Neuronal stem cell (in vitro differentiated cells): ENCODE data around the gene ITFG2.

ENCODE experiments used
- DNase-seq: peaks from one replicate; pipeline ENCODE4 v3.0.0-alpha.2; 2013; ENCODE audit warnings: low spot score
- H2AFZ ChIP-seq: one replicate; pipeline ENCODE4 v1.6.1; 2013; ENCODE audit warnings: mild to moderate bottlenecking, low read length, inconsistent platforms
- H2AK5ac ChIP-seq: 2 replicates; pipeline ENCODE4 v1.6.1; 2013; ENCODE audit warnings: low read depth, mild to moderate bottlenecking, inconsistent platforms, low read length, moderate library complexity, mixed read lengths
- H2BK120ac ChIP-seq: 2 replicates; pipeline ENCODE4 v1.6.1; 2013; ENCODE audit warnings: low read depth, mild to moderate bottlenecking, inconsistent platforms, low read length, moderate library complexity, mixed read lengths
- H2BK12ac ChIP-seq: one replicate; pipeline ENCODE4 v1.6.1; 2013; ENCODE audit warnings: low read length, inconsistent platforms
- H2BK15ac ChIP-seq: 2 replicates; pipeline ENCODE4 v1.6.1; 2013; ENCODE audit warnings: mild to moderate bottlenecking, low read length, inconsistent platforms, mixed read lengths
- H2BK5ac ChIP-seq: one replicate; pipeline ENCODE4 v1.6.1; 2013; ENCODE audit warnings: inconsistent platforms, mild to moderate bottlenecking, low read length, moderate library complexity
- H3K14ac ChIP-seq: one replicate; pipeline ENCODE4 v1.6.1; 2013; ENCODE audit warnings: low read length, inconsistent platforms
- H3K18ac ChIP-seq: 2 replicates; pipeline ENCODE4 v1.6.1; 2013; ENCODE audit warnings: low read length, inconsistent platforms
- H3K23ac ChIP-seq: 2 replicates; pipeline ENCODE4 v1.6.1; 2013; ENCODE audit warnings: low read depth, mild to moderate bottlenecking, mixed read lengths, low read length, inconsistent platforms; ENCODE audit not compliant: poor library complexity
- H3K27ac ChIP-seq: replicated peaks from 3 replicates; pipeline ENCODE4 v1.5.1; 2013; ENCODE audit warnings: low read length, inconsistent platforms
- H3K27me3 ChIP-seq, 3 experiments: 2 replicates each; pipeline ENCODE4 v1.6.1; 2013; ENCODE audit warnings: low read length in 3 of 3, mild to moderate bottlenecking in 2 of 3, inconsistent platforms in 1 of 3, low read depth in 1 of 3, mixed read lengths in 1 of 3, moderate library complexity in 1 of 3; ENCODE audit not compliant: control insufficient read depth in 3 of 3, insufficient read depth in 3 of 3
- H3K36me3 ChIP-seq, 2 donors: replicated peaks in 1 of 2; 2 replicates each; pipeline ENCODE4 v1.6.1; 2013; ENCODE audit warnings: low read length in 2 of 2; ENCODE audit not compliant: control insufficient read depth in 2 of 2, insufficient read depth in 2 of 2
- H3K4ac ChIP-seq: 2 replicates; pipeline ENCODE4 v1.6.1; 2013; ENCODE audit warnings: inconsistent platforms, mild to moderate bottlenecking, low read length, moderate library complexity
- H3K4me1 ChIP-seq, 2 donors: 1 replicate in 1 of 2; 2 replicates in 1 of 2; pipeline ENCODE4 v1.6.1; 2013; ENCODE audit warnings: low read length in 2 of 2, low read depth in 1 of 2; ENCODE audit not compliant: control insufficient read depth in 2 of 2, insufficient read depth in 1 of 2
- H3K4me2 ChIP-seq: one replicate; pipeline ENCODE4 v1.6.1; 2013; ENCODE audit warnings: mild to moderate bottlenecking, low read length, inconsistent platforms; ENCODE audit not compliant: insufficient read depth, poor library complexity, severe bottlenecking
- H3K4me3 ChIP-seq, 2 donors: 2 replicates each; pipeline ENCODE4 v1.5.1; 2013; ENCODE audit warnings: low read length in 2 of 2, mild to moderate bottlenecking in 2 of 2, inconsistent platforms in 1 of 2, moderate library complexity in 1 of 2
- H3K79me1 ChIP-seq: one replicate; pipeline ENCODE4 v1.6.1; 2013; ENCODE audit warnings: low read depth, mild to moderate bottlenecking, inconsistent platforms, low read length, moderate library complexity
- H3K9ac ChIP-seq: one replicate; pipeline ENCODE4 v1.6.1; 2013; ENCODE audit warnings: mild to moderate bottlenecking, low read depth, low read length, inconsistent platforms; ENCODE audit not compliant: poor library complexity
- H3K9me3 ChIP-seq, 2 donors: replicated peaks in 1 of 2; 2 replicates each; pipeline versions ENCODE3 to v1.6.1; 2013; ENCODE audit warnings: low read length in 2 of 2, mild to moderate bottlenecking in 2 of 2, inconsistent platforms in 1 of 2, low read depth in 1 of 2, mixed read lengths in 1 of 2, moderate library complexity in 1 of 2; ENCODE audit not compliant: control insufficient read depth in 2 of 2, insufficient read depth in 1 of 2
- H4K8ac ChIP-seq: one replicate; pipeline ENCODE4 v1.6.1; 2013; ENCODE audit warnings: low read depth, mild to moderate bottlenecking, inconsistent platforms, low read length, moderate library complexity
- H4K91ac ChIP-seq: one replicate; pipeline ENCODE4 v1.6.1; 2013; ENCODE audit warnings: low read length, low read depth, mild to moderate bottlenecking, inconsistent platforms; ENCODE audit not compliant: poor library complexity
- WGBS, 2 donors: extraction: QIAGEN DNeasy Blood & Tissue Kit; methylation state at CpG; one replicate each; pipeline ENCODE4 v1.1.7; 2013; ENCODE audit warnings: missing lambda C conversion rate in 2 of 2, mixed read lengths in 1 of 2; ENCODE audit not compliant: insufficient read length in 2 of 2, insufficient replicate concordance in 1 of 2; ENCODE audit errors: extremely low coverage in 2 of 2; 5-methylcytosine and 5-hydroxymethylcytosine counted together

Gene ITFG2

GRCh38 chr12:2804393-2805142 lies 7.9 kb upstream of the ITFG2 start:
- no peak for DNase-seq
- Histone ChIP-seq H3K27me3 (no peaks in the 10 kb centered on the region), H3K9ac (no peak overlapping the region), H3K27ac (no peak overlapping the region), H2BK15ac (no peak overlapping the region), H2BK5ac (no peak overlapping the region), H2AK5ac (no peak overlapping the region), H3K18ac (no peak overlapping the region), H2AFZ (no peak overlapping the region), H3K4ac (no peak overlapping the region), H3K79me1 (peaks cover 2% of the 10 kb centered on the region), H2BK120ac (no peak overlapping the region), H3K4me2 (no peak overlapping the region), H3K9me3 (no peaks in the 10 kb centered on the region), H3K23ac (no peak overlapping the region), H4K8ac (no peak overlapping the region), H3K14ac (no peak overlapping the region), H3K4me3 (no peak overlapping the region), H3K36me3 (peaks cover 44 to 63% of the 10 kb centered on the region in 2 donors), H2BK12ac (no peak overlapping the region), H3K4me1 (no peaks in the 10 kb centered on the region), H4K91ac (no peak overlapping the region)
- WGBS, 2 donors = no CpG with 5 or more reads among the region's 5 CpGs

- no peak overlapping the region for H3K4me3 ChIP-seq
- H4K8ac ChIP-seq = no peak overlapping the region
- H2BK15ac ChIP-seq = no peak overlapping the region
- H3K79me1 ChIP-seq = peaks cover 2% of the 10 kb centered on the region
- no peak overlapping the region for H2BK12ac ChIP-seq
- H3K14ac ChIP-seq = no peak overlapping the region
- H4K91ac ChIP-seq = no peak overlapping the region
- no peaks in the 10 kb centered on the region for H3K9me3 ChIP-seq
- H3K4me1 ChIP-seq = no peaks in the 10 kb centered on the region
- no peak overlapping the region for H2BK5ac ChIP-seq
- no peak overlapping the region for H3K9ac ChIP-seq
- WGBS, 2 donors = no CpG with 5 or more reads among the region's 2 CpGs
- H2AK5ac ChIP-seq = no peak overlapping the region
- no peaks in the 10 kb centered on the region for H3K27me3 ChIP-seq
- no peak overlapping the region for H3K27ac ChIP-seq
- H3K18ac ChIP-seq = no peak overlapping the region
- no peak overlapping the region for H3K4me2 ChIP-seq
- DNase-seq = no peak
- H3K4ac ChIP-seq = no peak overlapping the region
- H3K36me3 ChIP-seq = peaks cover 39 to 57% of the 10 kb centered on the region in 2 donors
- H2BK120ac ChIP-seq = no peak overlapping the region
- H3K23ac ChIP-seq = no peak overlapping the region
- no peak overlapping the region for H2AFZ ChIP-seq
These were observed 7.3 kb upstream of the ITFG2 start for GRCh38 chr12:2805143-2805520.

- H3K18ac ChIP-seq = no peak overlapping the region
- no peak overlapping the region for H2AFZ ChIP-seq
- H3K4me2 ChIP-seq = no peak overlapping the region
- no peaks in the 10 kb centered on the region for H3K27me3 ChIP-seq
- no peak overlapping the region for H2BK12ac ChIP-seq
- no peak overlapping the region for H4K8ac ChIP-seq
- no peak overlapping the region for H3K14ac ChIP-seq
- no CpG with 5 or more reads among the region's 6 CpGs for WGBS, 2 donors
- no peak overlapping the region for H2BK120ac ChIP-seq
- no peak overlapping the region for H2BK15ac ChIP-seq
- H3K79me1 ChIP-seq = no peaks in the 10 kb centered on the region
- H3K36me3 ChIP-seq = peaks cover 25 to 41% of the 10 kb centered on the region in 2 donors
- H2BK5ac ChIP-seq = no peak overlapping the region
- H3K23ac ChIP-seq = no peak overlapping the region
- no peak overlapping the region for H2AK5ac ChIP-seq
- H3K27ac ChIP-seq = no peak overlapping the region
- DNase-seq = no peak
- no peaks in the 10 kb centered on the region for H3K9me3 ChIP-seq
- H4K91ac ChIP-seq = no peak overlapping the region
- H3K4ac ChIP-seq = no peak overlapping the region
- peaks cover 0 to 1% of the 10 kb centered on the region in 2 donors for H3K4me1 ChIP-seq
- H3K9ac ChIP-seq = no peak overlapping the region
- H3K4me3 ChIP-seq = no peak overlapping the region
These were observed 5.8 kb upstream of the ITFG2 start for GRCh38 chr12:2806700-2807099.

- Histone ChIP-seq H3K79me1 (no peaks in the 10 kb centered on the region), H3K4me3 (no peak overlapping the region), H3K27ac (no peak overlapping the region), H3K23ac (no peak overlapping the region), H2BK12ac (no peak overlapping the region), H2BK120ac (no peak overlapping the region), H4K91ac (no peak overlapping the region), H3K9me3 (no peaks in the 10 kb centered on the region), H3K4me2 (no peak overlapping the region), H3K27me3 (no peaks in the 10 kb centered on the region), H3K4me1 (peaks cover 0 to 6% of the 10 kb centered on the region in 2 donors), H2AFZ (no peak overlapping the region), H3K36me3 (peaks cover 0 to 4% of the 10 kb centered on the region in 2 donors), H4K8ac (no peak overlapping the region), H3K4ac (no peak overlapping the region), H2AK5ac (no peak overlapping the region), H3K14ac (no peak overlapping the region), H3K18ac (no peak overlapping the region), H2BK5ac (no peak overlapping the region), H2BK15ac (no peak overlapping the region), H3K9ac (no peak overlapping the region)
- DNase-seq = no peak
- no CpG with 5 or more reads among the region's 5 CpGs for WGBS, 2 donors
These were observed 667 bp upstream of the ITFG2 start for GRCh38 chr12:2811801-2812200.
